ENCODE results near the gene NTRK2.

The NTRK2 gene

DNA sequence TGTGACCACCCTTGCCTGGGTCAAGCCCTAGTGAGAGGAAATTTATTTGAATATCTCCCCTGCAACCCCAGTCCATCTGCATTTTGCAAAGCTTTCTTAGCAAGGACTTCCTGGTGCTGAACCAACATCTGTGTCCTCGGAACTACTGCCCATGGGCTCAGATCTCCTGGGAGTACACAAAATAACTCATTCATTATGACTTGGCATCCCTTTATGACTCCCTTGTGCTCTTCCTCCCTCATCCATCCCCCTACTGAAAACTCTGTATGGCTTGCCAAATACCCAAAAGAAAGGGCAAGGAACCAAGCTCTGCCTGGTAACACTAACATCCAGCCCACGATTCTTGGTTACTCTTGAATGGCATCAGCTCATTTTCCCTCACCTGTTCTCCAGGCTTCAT, 368.5 kb downstream of the NTRK2 start:
- TF ChIP-seq POLR2AphosphoS5 (IDR thresholded peaks at IDR 0.05; ENCODE audit: low read depth, low read length) (no peak), FOXP2 (optimal IDR thresholded peaks at IDR 0.05; ENCODE audit: borderline replicate concordance, extremely low read depth, extremely low read length, insufficient read depth) (no peak), SIN3A (IDR thresholded peaks at IDR 0.05; ENCODE audit: borderline replicate concordance, insufficient read depth, low read length) (no peak), TAF1 (IDR thresholded peaks at IDR 0.05; ENCODE audit: borderline replicate concordance, insufficient read depth, low read length) (no peak)
- TF ChIP-seq, protein P1, sequence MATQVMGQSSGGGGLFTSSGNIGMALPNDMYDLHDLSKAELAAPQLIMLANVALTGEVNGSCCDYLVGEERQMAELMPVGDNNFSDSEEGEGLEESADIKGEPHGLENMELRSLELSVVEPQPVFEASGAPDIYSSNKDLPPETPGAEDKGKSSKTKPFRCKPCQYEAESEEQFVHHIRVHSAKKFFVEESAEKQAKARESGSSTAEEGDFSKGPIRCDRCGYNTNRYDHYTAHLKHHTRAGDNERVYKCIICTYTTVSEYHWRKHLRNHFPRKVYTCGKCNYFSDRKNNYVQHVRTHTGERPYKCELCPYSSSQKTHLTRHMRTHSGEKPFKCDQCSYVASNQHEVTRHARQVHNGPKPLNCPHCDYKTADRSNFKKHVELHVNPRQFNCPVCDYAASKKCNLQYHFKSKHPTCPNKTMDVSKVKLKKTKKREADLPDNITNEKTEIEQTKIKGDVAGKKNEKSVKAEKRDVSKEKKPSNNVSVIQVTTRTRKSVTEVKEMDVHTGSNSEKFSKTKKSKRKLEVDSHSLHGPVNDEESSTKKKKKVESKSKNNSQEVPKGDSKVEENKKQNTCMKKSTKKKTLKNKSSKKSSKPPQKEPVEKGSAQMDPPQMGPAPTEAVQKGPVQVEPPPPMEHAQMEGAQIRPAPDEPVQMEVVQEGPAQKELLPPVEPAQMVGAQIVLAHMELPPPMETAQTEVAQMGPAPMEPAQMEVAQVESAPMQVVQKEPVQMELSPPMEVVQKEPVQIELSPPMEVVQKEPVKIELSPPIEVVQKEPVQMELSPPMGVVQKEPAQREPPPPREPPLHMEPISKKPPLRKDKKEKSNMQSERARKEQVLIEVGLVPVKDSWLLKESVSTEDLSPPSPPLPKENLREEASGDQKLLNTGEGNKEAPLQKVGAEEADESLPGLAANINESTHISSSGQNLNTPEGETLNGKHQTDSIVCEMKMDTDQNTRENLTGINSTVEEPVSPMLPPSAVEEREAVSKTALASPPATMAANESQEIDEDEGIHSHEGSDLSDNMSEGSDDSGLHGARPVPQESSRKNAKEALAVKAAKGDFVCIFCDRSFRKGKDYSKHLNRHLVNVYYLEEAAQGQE (IDR thresholded peaks at IDR 0.05; ENCODE audit: insufficient read depth in 1 of 2, low read depth in 2 of 2, low read length in 2 of 2), result no peak

DNA sequence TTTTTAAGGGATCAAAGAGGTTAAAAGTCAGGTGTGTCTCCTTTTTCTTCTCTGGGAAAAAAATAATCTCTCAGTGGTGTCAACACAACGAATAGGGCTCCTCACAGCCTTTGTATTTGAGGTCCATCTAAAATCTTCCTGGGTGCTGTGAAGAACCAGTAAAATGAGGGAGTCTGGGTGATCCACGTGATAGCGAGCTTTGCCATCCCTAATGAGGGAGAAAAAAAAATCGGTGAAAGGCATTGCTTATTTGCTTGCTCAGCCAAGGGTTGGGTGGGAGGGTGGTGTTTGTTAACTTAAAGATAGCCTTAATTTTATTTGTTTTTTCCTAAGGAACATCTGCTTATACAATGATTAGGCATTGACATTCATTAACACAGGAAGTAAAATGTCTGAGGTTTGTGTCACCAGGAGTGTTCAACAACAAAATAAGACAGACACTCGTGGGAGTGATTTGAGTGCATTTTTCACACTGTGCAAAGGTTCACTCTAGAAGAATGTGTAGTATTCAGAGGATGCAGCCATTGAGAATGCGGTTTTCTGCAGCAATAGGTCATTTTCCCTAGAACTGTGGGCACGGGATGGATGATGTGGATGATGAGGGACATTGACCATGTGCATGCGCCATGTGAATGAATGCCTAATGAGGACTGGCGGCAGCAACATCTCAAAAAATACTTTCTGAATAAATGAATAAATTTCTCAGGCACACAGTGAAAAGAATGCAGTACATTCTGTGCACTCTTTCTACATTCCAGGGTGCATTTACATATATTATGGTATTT, 369.5 kb downstream of the NTRK2 start:
- TF ChIP-seq TAF1 (IDR thresholded peaks at IDR 0.05; ENCODE audit: borderline replicate concordance, insufficient read depth, low read length) (no peak), POLR2AphosphoS5 (IDR thresholded peaks at IDR 0.05; ENCODE audit: low read depth, low read length) (no peak), FOXP2 (optimal IDR thresholded peaks at IDR 0.05; ENCODE audit: borderline replicate concordance, extremely low read depth, extremely low read length, insufficient read depth) (no peak), SIN3A (IDR thresholded peaks at IDR 0.05; ENCODE audit: borderline replicate concordance, insufficient read depth, low read length) (no peak)
- TF ChIP-seq, protein P1 (IDR thresholded peaks at IDR 0.05; ENCODE audit: insufficient read depth in 1 of 2, low read depth in 2 of 2, low read length in 2 of 2), result no peak

DNA sequence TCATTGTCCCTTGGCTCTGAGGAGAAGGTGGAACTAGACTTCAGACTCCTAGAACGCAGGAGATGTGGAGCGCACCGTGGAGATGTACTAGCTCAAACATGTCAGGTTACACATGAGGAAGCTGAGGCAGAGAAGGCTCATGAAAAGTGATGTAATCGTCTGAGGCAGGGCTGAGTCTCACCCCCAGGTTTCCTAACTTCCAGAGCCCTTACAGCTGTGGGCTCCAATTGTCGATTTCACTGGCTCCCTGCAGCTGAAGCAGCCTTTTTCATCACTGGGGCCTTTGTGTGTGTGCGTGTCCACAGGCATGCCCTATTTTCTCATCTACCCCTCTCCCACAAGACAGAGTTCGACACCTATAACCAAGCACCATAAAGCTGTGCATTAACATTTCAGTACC, 370.6 kb downstream of the NTRK2 start:
- TF ChIP-seq, protein P1 (IDR thresholded peaks at IDR 0.05; ENCODE audit: insufficient read depth in 1 of 2, low read depth in 2 of 2, low read length in 2 of 2), result no peak
- TF ChIP-seq POLR2AphosphoS5 (IDR thresholded peaks at IDR 0.05; ENCODE audit: low read depth, low read length) (no peak), TAF1 (IDR thresholded peaks at IDR 0.05; ENCODE audit: borderline replicate concordance, insufficient read depth, low read length) (no peak)

GRCh38 chr9:85040821-85041465, 371.4 kb downstream of the NTRK2 start:
- TF ChIP-seq POLR2AphosphoS5 (IDR thresholded peaks at IDR 0.05; ENCODE audit: low read depth, low read length), result no peak
- no peak for TF ChIP-seq FOXP2 (optimal IDR thresholded peaks at IDR 0.05; ENCODE audit: borderline replicate concordance, extremely low read depth, extremely low read length, insufficient read depth)

- TF ChIP-seq, protein P1 (IDR thresholded peaks at IDR 0.05; ENCODE audit: insufficient read depth in 1 of 2, low read depth in 2 of 2, low read length in 2 of 2), result no peak
- TF ChIP-seq SIN3A (IDR thresholded peaks at IDR 0.05; ENCODE audit: borderline replicate concordance, insufficient read depth, low read length) (no peak), POLR2AphosphoS5 (IDR thresholded peaks at IDR 0.05; ENCODE audit: low read depth, low read length) (no peak), FOXP2 (optimal IDR thresholded peaks at IDR 0.05; ENCODE audit: borderline replicate concordance, extremely low read depth, extremely low read length, insufficient read depth) (no peak), TAF1 (IDR thresholded peaks at IDR 0.05; ENCODE audit: borderline replicate concordance, insufficient read depth, low read length) (no peak)
Measured at GRCh38 chr9:85041466-85042137, 372.1 kb downstream of the NTRK2 start.

Measured in PFSK-1 (cell line).